HL-60 (cell line): Measurements from ENCODE around the gene ADARB1.
"Not testable (repeated sequence)": the region's sequence is repeated elsewhere in the genome, so short reads cannot be mapped to it uniquely, and the experiment has no call there.

Experiments
- DNase-seq, 2 experiments: peaks; one replicate each; pipeline ENCODE4 v3.0.0-alpha.2; 2010 to 2020; ENCODE audit warnings: low read depth in 1 of 2, low spot score in 1 of 2
- H3K27ac ChIP-seq: fragments of 250-450 bp; sonication (Bioruptor Pico); replicated peaks from 2 replicates; pipeline ENCODE4 v1.5.1; 2020; ENCODE audit warnings: mild to moderate bottlenecking, moderate library complexity
- H3K27me3 ChIP-seq: fragments of 250-450 bp; sonication (Bioruptor Pico); 2 replicates; pipeline ENCODE4 v1.5.1; 2021; ENCODE audit warnings: mild to moderate bottlenecking, moderate library complexity; ENCODE audit not compliant: insufficient read depth, poor library complexity, severe bottlenecking
- H3K4me3 ChIP-seq: replicated peaks from 2 replicates; pipeline ENCODE4 v1.5.1; 2011; ENCODE audit warnings: mild to moderate bottlenecking, control low read depth, low read length; ENCODE audit not compliant: insufficient read depth
- GABPA ChIP-seq: IDR thresholded peaks from 2 replicates; pipeline ENCODE4 v1.6.1; 2012; ENCODE audit warnings: low read depth
- POLR2AphosphoS5 ChIP-seq: IDR thresholded peaks from 2 replicates; pipeline ENCODE4 v1.6.1; 2012; ENCODE audit warnings: low read depth
- SPI1 ChIP-seq: IDR thresholded peaks from 2 replicates; pipeline ENCODE4 v1.6.1; 2012; ENCODE audit warnings: low read depth, mild to moderate bottlenecking, borderline replicate concordance
- TF ChIP-seq, protein P1 (sequence below): IDR thresholded peaks from 2 replicates; pipeline ENCODE4 v1.6.1; 2012; ENCODE audit warnings: low read depth; ENCODE audit not compliant: insufficient replicate concordance
- TF ChIP-seq, protein P2 (sequence below): IDR thresholded peaks from one replicate; pipeline ENCODE4 v1.5.1; 2011; ENCODE audit warnings: low read length, control low read depth, inconsistent platforms; ENCODE audit not compliant: insufficient read depth

Gene ADARB1

DNA sequence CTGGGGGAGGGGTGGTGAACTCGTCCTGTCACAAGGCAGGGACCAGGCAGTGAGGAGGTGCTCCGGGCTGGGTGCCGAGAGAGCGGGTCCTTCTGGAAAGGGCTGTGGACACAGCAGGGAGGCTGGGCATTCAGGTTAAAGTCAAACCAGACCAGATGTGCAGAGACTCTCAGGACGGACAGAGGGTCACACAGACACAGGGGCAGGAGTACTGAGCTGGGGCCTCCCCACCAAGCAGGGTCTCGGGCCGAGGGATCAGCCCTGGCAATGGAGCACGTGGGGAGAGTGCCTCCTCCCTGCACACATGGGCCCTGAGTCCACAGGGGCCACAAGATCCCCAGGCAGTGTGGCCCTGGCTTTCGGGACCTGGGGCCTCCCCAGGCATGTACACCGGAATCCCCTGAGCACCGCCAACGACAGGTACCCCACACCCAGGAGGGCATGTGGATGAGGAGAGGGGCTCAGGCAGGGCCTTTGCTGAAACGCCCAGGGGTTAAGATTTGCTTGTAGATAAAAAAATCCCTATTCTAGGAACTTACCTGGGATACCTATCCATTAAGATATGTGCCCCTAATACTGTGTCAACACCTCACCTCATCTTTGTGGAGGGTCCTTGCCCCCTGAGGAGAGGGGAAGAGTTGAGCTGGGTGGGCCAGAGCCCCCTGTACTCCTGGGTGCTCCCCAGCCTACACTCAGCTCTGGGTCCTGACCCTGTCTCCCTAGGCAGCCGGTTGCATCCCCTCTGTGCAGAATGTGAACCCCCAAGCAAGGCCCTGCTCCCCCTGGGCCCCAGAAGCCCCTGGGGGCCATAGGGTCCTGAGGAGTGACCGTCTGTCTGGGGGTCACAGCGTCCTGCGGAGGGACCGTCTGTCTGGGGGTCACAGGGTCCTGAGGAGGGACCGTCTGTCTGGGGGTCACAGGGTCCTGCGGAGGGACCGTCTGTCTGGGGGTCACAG, 46.9 kb upstream of the ADARB1 start:
- no peak for DNase-seq
- no peak overlapping the region for H3K27ac ChIP-seq
- H3K4me3 ChIP-seq: no peak overlapping the region
- no peak for TF ChIP-seq SPI1
- TF ChIP-seq POLR2AphosphoS5: no peak
- no peak for TF ChIP-seq GABPA
- TF ChIP-seq, protein P1, sequence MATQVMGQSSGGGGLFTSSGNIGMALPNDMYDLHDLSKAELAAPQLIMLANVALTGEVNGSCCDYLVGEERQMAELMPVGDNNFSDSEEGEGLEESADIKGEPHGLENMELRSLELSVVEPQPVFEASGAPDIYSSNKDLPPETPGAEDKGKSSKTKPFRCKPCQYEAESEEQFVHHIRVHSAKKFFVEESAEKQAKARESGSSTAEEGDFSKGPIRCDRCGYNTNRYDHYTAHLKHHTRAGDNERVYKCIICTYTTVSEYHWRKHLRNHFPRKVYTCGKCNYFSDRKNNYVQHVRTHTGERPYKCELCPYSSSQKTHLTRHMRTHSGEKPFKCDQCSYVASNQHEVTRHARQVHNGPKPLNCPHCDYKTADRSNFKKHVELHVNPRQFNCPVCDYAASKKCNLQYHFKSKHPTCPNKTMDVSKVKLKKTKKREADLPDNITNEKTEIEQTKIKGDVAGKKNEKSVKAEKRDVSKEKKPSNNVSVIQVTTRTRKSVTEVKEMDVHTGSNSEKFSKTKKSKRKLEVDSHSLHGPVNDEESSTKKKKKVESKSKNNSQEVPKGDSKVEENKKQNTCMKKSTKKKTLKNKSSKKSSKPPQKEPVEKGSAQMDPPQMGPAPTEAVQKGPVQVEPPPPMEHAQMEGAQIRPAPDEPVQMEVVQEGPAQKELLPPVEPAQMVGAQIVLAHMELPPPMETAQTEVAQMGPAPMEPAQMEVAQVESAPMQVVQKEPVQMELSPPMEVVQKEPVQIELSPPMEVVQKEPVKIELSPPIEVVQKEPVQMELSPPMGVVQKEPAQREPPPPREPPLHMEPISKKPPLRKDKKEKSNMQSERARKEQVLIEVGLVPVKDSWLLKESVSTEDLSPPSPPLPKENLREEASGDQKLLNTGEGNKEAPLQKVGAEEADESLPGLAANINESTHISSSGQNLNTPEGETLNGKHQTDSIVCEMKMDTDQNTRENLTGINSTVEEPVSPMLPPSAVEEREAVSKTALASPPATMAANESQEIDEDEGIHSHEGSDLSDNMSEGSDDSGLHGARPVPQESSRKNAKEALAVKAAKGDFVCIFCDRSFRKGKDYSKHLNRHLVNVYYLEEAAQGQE: no peak
- TF ChIP-seq, protein P2, sequence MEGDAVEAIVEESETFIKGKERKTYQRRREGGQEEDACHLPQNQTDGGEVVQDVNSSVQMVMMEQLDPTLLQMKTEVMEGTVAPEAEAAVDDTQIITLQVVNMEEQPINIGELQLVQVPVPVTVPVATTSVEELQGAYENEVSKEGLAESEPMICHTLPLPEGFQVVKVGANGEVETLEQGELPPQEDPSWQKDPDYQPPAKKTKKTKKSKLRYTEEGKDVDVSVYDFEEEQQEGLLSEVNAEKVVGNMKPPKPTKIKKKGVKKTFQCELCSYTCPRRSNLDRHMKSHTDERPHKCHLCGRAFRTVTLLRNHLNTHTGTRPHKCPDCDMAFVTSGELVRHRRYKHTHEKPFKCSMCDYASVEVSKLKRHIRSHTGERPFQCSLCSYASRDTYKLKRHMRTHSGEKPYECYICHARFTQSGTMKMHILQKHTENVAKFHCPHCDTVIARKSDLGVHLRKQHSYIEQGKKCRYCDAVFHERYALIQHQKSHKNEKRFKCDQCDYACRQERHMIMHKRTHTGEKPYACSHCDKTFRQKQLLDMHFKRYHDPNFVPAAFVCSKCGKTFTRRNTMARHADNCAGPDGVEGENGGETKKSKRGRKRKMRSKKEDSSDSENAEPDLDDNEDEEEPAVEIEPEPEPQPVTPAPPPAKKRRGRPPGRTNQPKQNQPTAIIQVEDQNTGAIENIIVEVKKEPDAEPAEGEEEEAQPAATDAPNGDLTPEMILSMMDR: no peak
- H3K27me3 ChIP-seq: peaks cover 25% of the 10 kb centered on the region

DNA sequence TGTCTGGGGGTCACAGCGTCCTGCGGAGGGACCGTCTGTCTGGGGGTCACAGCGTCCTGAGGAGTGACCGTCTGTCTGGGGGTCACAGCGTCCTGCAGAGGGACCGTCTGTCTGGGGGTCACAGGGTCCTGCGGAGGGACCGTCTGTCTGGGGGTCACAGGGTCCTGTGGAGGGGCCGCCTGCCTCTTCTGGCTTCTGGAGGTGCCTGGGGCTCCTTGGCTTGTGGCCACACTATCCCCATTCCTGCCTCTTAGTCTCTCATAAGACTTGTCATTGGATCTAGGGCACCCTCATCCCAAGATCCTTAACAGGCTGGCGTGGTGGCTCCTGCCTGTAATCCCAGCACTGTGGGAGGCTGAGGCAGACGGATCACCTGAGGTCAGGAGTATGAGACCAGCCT, 45.7 kb upstream of the ADARB1 start:
- peaks cover 23% of the 10 kb centered on the region for H3K27me3 ChIP-seq
- not testable (repeated sequence) for H3K27ac ChIP-seq, H3K4me3 ChIP-seq, DNase-seq

DNA sequence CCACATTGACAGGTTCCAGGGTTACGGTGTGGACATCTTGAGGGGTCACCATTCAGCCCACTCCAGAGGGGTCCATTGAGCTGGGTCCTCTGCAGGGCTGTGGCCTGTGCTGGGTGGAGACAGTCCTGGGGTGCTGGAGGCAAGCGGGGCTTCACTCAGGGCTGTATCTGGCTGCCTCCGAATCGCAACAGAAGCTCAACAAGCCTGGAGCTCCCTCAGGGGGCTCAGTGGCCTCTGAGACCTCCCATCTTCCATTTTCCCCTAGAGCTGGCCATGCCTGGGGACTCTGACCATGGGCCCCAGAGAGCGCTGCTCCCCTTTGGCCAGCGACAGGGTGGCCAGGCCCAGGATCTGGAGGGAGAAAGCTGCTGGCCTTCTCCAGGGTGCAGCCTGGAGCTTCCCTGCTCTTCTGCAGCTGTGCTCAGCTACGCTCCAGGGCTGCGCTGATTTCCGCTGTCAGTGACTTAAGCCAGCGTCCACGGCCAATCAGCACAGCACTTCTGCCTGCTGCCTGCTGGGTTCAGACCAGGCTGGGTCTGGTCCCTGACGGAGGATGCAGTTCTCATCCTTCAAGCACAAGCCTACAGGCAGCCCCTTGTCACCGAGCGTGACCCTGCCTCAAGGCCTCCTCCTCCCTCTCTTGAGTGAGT, 45.0 kb upstream of the ADARB1 start:
- no peak for DNase-seq

More for the DNA sequence above, 45.0 kb upstream of the ADARB1 start:
- no peak overlapping the region for H3K27ac ChIP-seq
- no peak overlapping the region for H3K4me3 ChIP-seq
- peaks cover 25% of the 10 kb centered on the region for H3K27me3 ChIP-seq
- TF ChIP-seq, protein P1: no peak
- TF ChIP-seq GABPA: no peak
- TF ChIP-seq POLR2AphosphoS5: no peak
- TF ChIP-seq, protein P2: no peak
- no peak for TF ChIP-seq SPI1
